Brain microvascular endothelial cell (primary cell): ENCODE measurements around the gene RASGRP1.

Source experiments
- DNase-seq: peaks from one replicate; pipeline ENCODE4 v3.0.0-alpha.2; 2020
- H3K27ac ChIP-seq: fragments of 250-450 bp; sonication (Bioruptor Pico); 2 replicates; pipeline ENCODE4 v1.5.1; 2020; ENCODE audit warnings: mild to moderate bottlenecking, moderate library complexity
- H3K27me3 ChIP-seq: fragments of 250-450 bp; sonication (Bioruptor Pico); replicated peaks from 2 replicates; pipeline ENCODE4 v1.5.1; 2020; ENCODE audit warnings: mild to moderate bottlenecking
- H3K36me3 ChIP-seq: fragments of 250-450 bp; sonication (Bioruptor Pico); replicated peaks from 2 replicates; pipeline ENCODE4 v1.5.1; 2020; ENCODE audit warnings: mild to moderate bottlenecking
- H3K4me3 ChIP-seq: 2 replicates; pipeline ENCODE4 v1.5.1; 2011; ENCODE audit warnings: low read depth, mild to moderate bottlenecking, control low read depth, low read length, moderate library complexity
- CTCF ChIP-seq: IDR thresholded peaks from 2 replicates; pipeline ENCODE4 v1.5.1; 2011; ENCODE audit warnings: low read depth, mild to moderate bottlenecking, moderate library complexity, low read length, control low read depth, inconsistent platforms; ENCODE audit errors: missing control alignments
- in situ Hi-C: cut with HindIII; loops from 2 replicates; pipeline ENCODE4 v1.10.0; 2017; ENCODE audit warnings: low sequenced_read_pairs, low pct_ligation_motif_present

Gene RASGRP1

GRCh38 chr15:38551720-38552648, 12.6 kb downstream of the RASGRP1 start:
- H3K27ac ChIP-seq, result no peak overlapping the region
- TF ChIP-seq CTCF, result no peak
- no peaks in the 10 kb centered on the region for H3K36me3 ChIP-seq
- in situ Hi-C loops, result no loop called here
- H3K4me3 ChIP-seq, result no peak overlapping the region
- no peak for DNase-seq
- H3K27me3 ChIP-seq, result no peaks in the 10 kb centered on the region

GRCh38 chr15:38549222-38549621, 15.4 kb downstream of the RASGRP1 start:
- Histone ChIP-seq H3K27ac (no peak overlapping the region), H3K4me3 (no peak overlapping the region), H3K27me3 (no peaks in the 10 kb centered on the region), H3K36me3 (no peaks in the 10 kb centered on the region)
- DNase-seq, result no peak
- in situ Hi-C loops, result no loop called here
- TF ChIP-seq CTCF, result no peak

- H3K4me3 ChIP-seq, result no peak overlapping the region
- no peak overlapping the region for H3K27ac ChIP-seq
- peak; percentile 20 for DNase-seq
- no peaks in the 10 kb centered on the region for H3K27me3 ChIP-seq
- H3K36me3 ChIP-seq, result no peaks in the 10 kb centered on the region
- TF ChIP-seq CTCF, result no peak
- in situ Hi-C loops, result no loop called here
Observed at GRCh38 chr15:38547255-38547997, 17.2 kb downstream of the RASGRP1 start.

GRCh38 chr15:38545179-38545578, 19.4 kb downstream of the RASGRP1 start:
- H3K27me3 ChIP-seq, result no peaks in the 10 kb centered on the region
- no peak overlapping the region for H3K4me3 ChIP-seq
- TF ChIP-seq CTCF, result peak; percentile 7
- in situ Hi-C loops, result no loop called here
- no peak for DNase-seq
- H3K27ac ChIP-seq, result no peak overlapping the region
- no peaks in the 10 kb centered on the region for H3K36me3 ChIP-seq

GRCh38 chr15:38541026-38541425, 23.6 kb downstream of the RASGRP1 start:
- Histone ChIP-seq H3K27ac (no peak overlapping the region), H3K4me3 (no peak overlapping the region), H3K27me3 (no peaks in the 10 kb centered on the region), H3K36me3 (no peaks in the 10 kb centered on the region)
- in situ Hi-C loops, result no loop called here
- DNase-seq, result no peak
- no peak for TF ChIP-seq CTCF
